ENCODE measurements around the gene PRTFDC1.
"Not testable (repeated sequence)": the region's sequence is repeated elsewhere in the genome, so short reads cannot be mapped to it uniquely, and the experiment has no call there.

The PRTFDC1 gene, protein sequence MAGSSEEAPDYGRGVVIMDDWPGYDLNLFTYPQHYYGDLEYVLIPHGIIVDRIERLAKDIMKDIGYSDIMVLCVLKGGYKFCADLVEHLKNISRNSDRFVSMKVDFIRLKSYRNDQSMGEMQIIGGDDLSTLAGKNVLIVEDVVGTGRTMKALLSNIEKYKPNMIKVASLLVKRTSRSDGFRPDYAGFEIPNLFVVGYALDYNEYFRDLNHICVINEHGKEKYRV
- total RNA-seq = 0 to 0.76 (median 0.52) reads per million in 4 donors

DNA sequence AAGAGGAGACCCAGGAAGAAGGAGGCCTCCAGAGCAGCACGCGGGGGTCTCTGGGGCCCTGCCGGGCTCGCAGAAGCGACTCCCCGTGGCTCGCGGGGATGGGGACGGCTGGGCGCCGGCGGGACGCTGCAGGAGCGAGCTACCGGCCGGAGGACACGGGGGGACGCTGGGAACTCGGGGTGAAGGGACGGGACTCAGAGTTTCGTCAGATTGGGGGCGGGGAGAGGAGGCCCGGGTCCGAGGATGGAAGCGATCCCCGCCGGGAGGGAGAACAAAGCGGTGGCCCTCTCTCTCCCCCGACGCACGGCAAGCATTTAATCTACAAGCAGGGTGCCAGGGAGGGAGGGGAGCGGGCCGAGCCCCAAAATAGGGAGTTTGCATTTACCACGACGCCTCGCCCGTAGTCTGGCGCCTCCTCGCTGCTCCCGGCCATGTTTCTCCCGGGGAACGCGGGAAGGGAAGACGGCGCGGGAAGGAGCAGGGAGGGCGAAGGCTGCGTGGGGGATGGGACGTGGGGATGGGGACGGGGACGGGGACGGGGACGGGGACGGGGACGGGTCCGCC lies at the start of gene PRTFDC1:
PRTFDC1 (minus strand) TSS at position 464 of the 564 bp plus-strand sequence; CDS start at position 433, 31 bp downstream.
- DNase-seq = peak in 2 of 5 donors; percentile 17 to 34

DNA sequence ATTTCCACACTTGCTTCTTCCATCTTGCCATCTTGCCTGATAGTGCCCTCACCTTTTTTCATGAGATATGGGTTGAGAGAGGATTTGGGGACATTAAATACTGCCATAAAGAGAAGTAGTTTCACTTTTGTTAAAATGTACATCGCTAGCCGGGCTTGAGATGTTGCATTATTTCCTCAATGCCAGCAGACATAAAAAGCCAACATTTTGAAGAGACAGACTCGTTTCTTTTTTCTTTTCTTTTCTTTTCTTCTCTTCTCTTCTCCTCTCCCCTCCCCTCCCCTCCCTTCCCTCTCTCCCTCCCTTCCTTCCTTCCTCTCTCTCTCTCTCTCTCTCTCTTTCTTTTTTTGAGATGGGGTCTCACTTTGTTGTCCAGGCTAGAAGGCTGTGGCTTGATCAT lies 45.6 kb upstream of the PRTFDC1 start:
- DNase-seq = no peak

GRCh38 chr10:24995072-24995471 lies 42.7 kb upstream of the PRTFDC1 start:
- DNase-seq = no peak

DNA sequence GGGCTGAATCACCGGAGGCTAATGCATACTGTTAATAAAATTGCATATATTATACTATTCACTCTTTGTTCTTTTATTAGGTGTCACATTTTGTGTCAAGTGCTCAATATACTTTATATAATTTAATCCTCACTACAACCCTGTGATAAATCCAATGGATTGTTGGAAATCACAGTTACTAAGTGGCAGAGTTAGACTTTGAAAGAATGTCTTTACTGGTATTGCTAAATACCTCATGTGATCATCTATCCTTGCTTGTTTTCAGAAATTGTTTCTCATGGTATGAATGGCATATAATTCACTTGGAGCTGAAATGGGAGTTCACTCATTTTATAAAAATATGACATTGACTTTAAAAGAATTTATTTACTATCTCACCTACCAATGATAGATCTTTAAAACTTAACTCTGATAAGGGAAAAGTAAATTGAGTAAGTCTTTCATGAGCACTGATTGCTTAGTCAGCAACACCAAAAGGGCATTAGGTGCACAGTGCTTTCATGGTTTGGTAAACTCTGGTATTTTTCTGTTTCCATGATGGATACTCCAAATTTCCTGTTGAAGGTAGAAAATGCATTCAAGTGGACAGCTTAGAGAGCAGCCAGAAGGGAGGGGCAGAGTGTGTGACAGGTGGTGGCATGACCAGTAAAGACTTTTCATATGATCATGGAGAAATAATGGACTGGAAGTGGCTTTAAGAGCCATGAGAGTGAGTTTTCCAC lies 41.0 kb upstream of the PRTFDC1 start:
- no peak for DNase-seq

GRCh38 chr10:24992512-24993133 lies 40.2 kb upstream of the PRTFDC1 start:
- no peak for DNase-seq

GRCh38 chr10:24991298-24991697 lies 38.9 kb upstream of the PRTFDC1 start:
- DNase-seq = no peak

- no peak for DNase-seq
Observed at GRCh38 chr10:24989867-24990266, 37.5 kb upstream of the PRTFDC1 start.

- DNase-seq = no peak
Observed at GRCh38 chr10:24988831-24989640, 36.6 kb upstream of the PRTFDC1 start.

GRCh38 chr10:24984906-24985305 lies 32.5 kb upstream of the PRTFDC1 start:
- no peak for DNase-seq

DNA sequence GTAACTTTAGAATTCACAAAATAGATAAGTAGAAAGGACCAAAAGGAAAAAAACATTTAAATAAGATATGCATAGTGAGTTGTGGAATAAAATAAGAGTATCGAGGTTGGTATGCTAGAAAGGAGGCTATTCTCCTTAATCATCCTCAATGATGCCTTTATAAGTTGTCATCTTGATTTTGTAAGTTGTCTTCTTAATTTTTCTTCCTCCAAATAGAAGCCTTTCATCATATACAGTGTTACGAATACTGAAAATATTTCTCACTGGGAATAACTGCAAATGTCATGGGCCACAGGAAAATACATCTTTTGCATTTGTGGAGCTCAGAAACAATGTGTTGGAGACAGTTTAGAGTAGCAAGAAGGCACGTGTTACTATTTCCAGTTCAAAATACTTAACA lies 31.5 kb upstream of the PRTFDC1 start:
- no peak for DNase-seq

GRCh38 chr10:24983130-24983529 lies 30.7 kb upstream of the PRTFDC1 start:
- DNase-seq = no peak

DNA sequence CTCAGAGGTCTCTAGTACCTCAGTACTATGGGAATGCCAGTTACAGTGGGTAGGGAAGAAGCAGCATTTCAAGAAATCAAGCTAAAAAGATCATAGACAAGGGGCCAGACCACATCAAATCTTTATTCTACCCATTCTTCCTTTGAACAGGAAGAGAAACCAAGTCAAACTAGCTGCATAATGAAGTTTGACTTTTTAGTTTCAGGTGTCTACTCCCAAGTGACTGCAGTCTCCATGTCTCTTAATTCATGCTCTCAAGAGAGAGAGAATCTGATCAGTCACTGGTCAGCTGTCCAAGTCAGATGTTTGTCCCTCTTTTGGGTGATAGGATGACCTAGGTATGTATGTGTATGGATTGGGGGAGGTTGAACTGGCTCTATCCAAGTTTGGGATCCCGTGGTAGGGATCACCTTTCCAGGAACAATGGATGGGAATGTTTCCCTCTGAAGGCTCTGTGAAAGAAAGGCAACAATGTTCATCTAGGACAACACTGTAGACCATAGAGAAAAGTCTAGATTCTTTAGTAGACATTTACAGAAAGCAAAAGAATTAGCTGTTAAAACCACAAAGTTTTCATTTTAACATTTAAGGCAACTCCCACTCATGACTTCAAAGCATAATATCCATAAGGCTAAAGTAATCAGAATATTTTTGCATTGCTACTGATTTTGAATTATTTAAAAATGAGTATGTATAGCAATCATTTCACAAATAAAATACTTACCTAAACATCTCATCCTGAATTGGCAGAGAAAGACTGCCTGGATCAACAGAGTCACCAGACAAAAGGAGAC lies 30.1 kb upstream of the PRTFDC1 start:
- no peak for DNase-seq

- no peak for DNase-seq
Observed at GRCh38 chr10:24981161-24981710, 28.8 kb upstream of the PRTFDC1 start.

GRCh38 chr10:24979685-24980084 lies 27.3 kb upstream of the PRTFDC1 start:
- no peak for DNase-seq

GRCh38 chr10:24974976-24975375 lies 22.6 kb upstream of the PRTFDC1 start:
- DNase-seq = no peak

DNA sequence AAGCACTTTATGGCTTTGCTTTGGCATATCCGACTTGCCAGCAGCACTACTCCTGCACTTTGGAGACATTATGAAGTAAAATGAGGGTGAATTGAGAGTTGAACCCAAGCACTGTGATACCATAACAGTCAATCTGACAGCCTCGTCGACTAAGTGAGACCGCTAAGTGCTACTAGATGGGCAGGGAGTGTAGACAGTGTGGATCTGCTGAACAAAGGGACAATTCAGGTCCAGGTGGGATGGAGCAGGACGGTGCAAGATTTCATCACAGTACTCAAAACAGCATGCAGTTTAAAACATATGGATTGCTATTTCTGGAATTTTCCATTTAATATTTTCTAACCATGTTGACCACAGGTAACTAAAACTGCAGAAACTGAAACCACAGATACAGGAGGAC lies 20.8 kb upstream of the PRTFDC1 start:
- DNase-seq = no peak

- no peak for DNase-seq
Observed at GRCh38 chr10:24971374-24971773, 19.0 kb upstream of the PRTFDC1 start.

GRCh38 chr10:24969841-24970281 lies 17.5 kb upstream of the PRTFDC1 start:
- no peak for DNase-seq

DNA sequence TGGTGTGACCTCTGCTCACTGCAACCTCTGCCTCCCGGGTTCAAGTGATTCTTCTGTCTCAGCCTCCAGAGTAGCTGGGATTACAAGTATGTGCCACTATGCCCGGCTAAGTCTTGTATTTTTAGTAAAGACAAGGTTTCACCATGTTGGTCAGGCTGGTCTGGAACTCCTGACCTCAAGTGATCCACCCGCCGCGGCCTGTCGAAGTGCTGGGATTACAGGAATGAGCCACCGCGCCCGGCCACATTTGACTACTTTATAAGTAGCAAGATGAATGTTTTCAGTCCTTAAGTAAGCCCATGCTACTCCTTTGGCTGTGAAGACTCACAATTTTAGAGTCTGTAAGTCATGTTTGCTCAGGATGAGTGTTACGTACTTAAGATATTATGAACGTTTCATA lies 16.5 kb upstream of the PRTFDC1 start:
- DNase-seq = not testable (repeated sequence)

GRCh38 chr10:24968349-24968748 lies 15.9 kb upstream of the PRTFDC1 start:
- DNase-seq = no peak

DNA sequence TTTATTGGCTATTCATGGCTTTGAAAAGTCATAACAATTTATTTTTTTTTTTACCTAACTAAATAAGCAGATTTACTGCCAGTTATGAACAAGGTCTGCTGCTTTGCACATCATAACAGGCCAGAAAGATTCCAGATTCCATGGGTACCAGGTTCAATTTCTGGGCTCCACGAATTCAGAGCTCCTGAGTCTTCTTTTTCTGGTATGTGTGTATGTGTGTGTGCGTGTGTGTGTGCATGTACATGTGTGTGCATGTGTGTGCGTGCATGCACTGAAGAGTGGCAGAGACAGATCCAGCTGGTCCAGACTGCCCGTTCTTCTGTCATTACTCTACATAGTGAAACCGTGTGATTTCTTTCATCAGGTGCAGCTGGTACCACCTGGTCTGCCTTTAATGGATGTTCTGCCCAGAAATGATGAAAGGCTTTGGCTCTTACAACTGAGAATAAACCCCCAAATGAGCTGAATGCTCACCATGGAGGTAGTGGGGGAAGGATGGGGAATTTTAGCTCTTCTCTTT lies 14.6 kb upstream of the PRTFDC1 start:
- DNase-seq = no peak
